GM21528 (cell line): Measurements from ENCODE around the gene ANO9.
"Not testable (repeated sequence)": the region's sequence is repeated elsewhere in the genome, so short reads cannot be mapped to it uniquely, and the experiment has no call there.

Experiments used
- ATAC-seq: cut with Tn5 transposase; IDR thresholded peaks from one replicate; pipeline ENCODE4 v1.9.1; 2021; ENCODE audit warnings: mild to moderate bottlenecking, moderate library complexity; ENCODE audit not compliant: unreplicated experiment, low FRiP score

The ANO9 gene

DNA sequence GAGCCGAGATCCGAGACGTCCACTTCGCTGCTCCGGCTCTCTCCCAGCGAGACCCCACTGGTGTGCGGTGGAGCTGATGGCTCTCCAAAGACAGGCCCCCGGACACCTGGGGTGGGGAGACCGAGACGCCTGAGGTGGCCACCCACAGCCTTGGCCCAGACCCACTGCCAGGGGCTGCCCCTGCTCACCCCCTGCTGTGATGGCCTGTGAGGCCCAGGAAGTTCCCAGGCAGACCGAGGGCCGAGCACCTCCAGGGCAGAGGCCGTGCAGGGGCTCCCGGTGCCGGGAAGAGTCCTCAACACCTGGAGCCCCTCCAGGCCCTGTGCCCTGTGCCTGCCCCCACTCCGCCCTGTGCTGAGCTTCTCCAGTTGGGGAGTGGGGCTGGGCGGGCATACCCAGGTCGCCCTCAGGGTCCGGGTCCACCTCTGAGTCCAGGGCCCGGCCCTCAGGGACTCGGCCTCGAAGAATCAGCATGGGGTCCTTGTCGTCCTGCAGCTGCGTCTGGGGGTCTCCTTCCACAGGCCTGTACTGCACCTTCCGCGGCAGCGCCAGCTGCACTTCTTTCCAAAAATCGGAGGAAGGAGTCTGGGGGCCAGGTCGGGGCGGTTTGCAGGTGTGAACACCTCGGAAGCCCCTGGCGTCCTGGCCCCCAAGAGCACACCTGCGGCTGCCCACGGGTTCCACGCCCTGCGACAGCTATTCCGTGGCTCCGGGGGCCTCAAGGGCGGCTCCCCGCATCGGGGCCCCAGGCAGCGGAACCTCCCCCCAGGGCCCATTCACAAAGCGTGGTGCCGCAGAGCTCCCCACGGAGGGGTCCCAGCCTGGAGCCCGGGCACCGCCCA, 35.6 kb downstream of the ANO9 start:
- no peak for ATAC-seq

DNA sequence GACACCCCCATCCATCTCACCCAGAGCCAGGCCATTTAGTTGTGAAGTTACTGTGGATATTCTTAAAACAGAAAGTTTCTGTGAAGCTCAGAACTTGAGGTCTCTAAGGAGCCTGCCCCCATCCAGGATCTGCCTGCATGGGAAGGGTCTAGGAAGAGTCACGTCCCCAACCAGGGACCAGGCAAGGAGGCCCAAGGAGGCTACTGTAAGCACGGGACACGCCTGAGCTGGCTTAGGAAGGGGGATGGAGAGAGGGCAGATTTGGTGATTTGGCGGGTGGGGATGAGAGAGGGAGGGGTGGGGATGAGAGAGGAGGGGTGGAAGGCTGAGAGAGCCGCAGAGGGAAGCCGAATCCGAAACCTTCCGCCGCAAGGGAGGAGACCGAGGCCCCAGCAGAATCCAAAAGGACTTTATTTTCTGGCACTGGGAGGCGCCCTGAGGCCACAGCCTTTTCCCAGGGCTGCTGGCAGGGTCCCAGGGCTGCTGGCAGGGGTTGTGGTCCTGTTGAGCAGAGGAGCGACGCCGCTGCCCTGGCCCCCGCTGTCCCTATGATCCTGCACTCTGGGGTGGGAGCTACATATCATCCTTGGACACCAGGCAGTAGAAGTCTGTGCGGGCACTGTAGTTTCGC, 36.4 kb downstream of the ANO9 start:
- ATAC-seq, result no peak

DNA sequence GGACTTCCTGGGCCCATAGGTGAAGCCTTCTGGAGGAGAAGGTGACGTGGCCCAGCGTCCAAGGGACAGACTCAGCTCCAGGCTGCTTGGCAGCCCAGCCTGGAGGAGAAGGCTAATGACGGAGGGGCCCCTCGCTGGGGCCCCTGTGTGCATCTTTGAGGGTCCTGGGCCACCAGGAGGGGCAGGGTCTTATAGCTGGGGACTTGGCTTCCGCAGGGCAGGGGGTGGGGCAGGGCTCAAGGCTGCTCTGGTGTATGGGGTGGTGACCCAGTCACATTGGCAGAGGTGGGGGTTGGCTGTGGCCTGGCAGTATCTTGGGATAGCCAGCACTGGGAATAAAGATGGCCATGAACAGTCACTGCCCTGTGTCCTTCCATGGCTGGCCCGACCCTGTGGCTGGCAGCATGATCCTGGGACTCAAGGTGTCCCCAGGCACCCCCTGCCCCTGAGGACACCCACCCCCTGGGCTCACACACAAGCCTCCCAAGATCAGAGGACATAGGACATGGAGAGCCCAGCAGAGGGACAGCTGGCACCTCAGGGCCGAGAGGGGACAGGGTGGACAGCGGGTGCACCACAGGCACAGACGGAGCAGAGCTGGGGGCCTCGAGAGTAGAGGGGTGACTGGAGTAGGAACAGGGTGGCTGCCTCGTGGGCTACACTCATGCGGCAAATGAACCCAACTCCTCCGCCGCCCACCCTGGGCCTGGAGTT, 37.1 kb downstream of the ANO9 start:
- ATAC-seq, result no peak

DNA sequence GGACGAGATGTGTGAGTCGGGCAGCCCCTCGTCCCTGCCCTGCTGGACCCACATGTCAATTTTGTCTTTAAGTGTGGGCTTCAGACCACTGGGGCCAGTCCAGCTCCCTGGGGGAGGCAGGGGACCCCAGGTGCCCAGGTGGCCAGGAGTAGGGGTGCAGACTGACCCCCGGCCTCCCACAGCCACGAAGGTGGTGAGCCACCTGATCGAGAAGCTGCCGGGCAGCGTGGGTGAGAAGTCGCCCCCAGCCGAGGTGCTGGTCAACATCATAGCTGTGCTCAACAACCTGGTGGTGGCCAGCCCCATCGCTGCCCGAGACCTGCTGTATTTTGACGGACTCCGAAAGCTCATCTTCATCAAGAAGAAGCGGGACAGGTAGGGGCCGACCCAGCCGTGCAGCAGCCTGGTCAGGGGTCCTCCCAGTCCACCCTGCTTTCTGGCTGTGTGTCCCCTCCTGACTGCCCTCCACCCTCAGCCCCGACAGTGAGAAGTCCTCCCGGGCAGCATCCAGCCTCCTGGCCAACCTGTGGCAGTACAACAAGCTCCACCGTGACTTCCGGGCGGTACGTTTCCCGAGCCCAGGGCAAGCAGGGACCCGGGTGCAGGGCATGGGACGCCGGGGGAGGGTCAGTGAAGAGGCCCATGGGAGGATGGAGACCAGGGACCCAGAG, 37.9 kb downstream of the ANO9 start:
- ATAC-seq, result no peak

DNA sequence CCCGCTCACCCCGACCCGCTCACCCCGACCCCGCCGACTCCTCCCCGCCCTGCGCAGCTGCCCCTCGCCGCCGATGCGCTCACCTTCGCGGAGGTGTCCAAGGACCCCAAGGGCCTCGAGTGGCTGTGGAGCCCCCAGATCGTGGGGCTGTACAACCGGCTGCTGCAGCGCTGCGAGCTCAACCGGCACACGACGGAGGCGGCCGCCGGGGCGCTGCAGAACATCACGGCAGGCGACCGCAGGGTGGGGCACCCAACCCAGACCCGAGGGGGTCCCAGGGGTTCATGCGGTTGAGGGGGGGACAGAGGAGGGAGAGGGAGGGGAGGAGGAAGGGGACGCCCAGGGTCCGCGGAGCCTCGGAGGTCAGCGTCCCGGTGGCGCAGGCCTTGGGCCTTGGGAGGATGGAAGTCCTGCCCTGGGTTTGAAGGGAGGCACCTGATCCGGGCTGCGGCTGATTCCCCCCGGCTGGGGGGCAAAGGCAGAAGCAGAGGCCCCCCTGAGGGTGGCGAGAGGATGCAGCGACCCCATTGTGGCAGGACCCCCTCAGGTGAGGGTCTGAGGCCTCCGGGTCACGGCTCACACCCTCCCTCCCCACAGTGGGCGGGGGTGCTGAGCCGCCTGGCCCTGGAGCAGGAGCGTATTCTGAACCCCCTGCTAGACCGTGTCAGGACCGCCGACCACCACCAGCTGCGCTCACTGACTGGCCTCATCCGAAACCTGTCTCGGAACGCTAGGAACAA, 38.6 kb downstream of the ANO9 start:
- ATAC-seq, result no peak

DNA sequence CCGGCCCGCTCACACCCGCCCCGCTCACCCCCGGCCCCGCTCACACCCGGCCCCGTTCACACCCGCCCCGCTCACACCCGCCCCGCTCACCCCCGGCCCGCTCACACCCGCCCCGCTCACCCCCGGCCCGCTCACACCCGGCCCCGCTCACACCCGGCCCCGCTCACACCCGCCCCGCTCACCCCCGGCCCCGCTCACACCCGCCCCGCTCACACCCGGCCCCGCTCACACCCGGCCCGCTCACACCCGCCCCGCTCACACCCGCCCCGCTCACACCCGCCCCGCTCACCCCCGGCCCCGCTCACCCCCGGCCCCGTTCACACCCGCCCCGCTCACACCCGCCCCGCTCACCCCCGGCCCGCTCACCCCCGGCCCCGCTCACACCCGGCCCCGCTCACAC, 40.6 kb downstream of the ANO9 start:
- not testable (repeated sequence) for ATAC-seq

DNA sequence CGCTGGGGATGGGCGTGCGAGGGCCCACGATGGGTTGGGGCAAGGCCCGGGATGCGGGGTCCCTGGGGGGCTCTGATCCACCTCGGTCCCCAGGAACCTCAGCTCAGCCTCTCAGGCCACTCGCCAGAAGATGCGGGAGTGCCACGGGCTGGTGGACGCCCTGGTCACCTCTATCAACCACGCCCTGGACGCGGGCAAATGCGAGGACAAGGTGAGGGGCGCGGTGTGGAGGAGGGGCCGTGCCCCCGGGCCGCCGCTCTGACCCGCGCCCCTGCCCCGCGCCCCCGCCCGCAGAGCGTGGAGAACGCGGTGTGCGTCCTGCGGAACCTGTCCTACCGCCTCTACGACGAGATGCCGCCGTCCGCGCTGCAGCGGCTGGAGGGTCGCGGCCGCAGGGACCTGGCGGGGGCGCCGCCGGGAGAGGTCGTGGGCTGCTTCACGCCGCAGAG, 41.5 kb downstream of the ANO9 start:
- ATAC-seq, result no peak

DNA sequence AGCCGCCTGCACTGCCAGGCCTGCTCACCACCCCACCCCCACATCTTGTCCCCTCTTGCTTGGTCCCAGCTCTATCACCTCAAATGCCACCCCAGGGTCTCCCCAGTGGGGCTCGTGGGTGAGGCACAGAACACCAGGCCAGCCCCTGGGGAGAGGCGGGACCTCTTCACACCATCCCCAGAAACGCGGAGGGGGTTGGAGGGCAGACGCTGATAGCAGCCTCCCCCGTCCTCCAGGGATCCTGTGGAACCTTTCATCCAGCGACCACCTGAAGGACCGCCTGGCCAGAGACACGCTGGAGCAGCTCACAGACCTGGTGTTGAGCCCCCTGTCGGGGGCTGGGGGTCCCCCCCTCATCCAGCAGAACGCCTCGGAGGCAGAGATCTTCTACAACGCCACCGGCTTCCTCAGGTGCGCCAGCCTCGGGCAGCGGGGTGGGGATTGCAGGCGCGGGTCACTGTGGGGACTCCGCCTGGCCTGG, 42.0 kb downstream of the ANO9 start:
- ATAC-seq, result no peak

DNA sequence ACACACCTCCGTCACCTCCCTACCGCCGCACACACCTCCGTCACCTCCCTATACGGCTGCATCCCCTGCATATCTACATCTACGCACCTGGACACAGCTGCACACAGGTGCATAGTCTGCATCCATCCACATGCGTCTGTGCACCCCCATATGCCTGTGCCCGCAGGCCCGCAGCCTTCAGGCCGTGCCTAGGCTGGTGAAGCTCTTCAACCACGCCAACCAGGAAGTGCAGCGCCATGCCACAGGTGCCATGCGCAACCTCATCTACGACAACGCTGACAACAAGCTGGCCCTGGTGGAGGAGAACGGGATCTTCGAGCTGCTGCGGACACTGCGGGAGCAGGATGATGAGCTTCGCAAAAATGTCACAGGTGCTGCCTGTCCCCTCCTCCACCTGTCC, 43.0 kb downstream of the ANO9 start:
- no peak for ATAC-seq

DNA sequence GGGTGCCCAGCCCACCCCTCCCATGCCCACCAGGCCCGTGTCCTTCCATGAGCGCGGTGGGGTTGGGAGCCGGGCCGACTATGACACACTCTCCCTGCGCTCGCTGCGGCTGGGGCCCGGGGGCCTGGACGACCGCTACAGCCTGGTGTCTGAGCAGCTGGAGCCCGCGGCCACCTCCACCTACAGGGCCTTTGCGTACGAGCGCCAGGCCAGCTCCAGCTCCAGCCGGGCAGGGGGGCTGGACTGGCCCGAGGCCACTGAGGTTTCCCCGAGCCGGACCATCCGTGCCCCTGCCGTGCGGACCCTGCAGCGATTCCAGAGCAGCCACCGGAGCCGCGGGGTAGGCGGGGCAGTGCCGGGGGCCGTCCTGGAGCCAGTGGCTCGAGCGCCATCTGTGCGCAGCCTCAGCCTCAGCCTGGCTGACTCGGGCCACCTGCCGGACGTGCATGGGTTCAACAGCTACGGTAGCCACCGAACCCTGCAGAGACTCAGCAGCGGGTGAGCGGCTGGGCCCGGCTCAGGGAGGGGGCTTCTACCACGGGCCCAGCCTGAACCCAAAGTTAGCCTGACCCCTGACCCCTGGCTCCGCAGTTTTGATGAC, 44.8 kb downstream of the ANO9 start:
- ATAC-seq, result no peak

DNA sequence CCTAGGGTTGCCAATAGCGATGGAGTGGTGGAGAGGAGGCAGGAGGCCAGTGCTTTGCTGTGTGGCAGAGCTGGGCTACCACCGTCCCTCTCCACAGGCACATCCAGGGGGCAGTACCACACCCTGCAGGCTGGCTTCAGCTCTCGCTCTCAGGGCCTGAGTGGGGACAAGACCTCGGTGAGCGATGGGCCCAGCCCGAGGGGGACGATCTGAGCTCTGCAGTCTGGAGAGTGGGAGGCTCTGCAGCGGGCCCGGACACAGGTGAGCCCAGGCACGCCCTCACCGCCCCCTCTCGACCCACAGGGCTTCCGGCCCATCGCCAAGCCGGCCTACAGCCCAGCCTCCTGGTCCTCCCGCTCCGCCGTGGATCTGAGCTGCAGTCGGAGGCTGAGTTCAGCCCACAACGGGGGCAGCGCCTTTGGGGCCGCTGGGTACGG, 45.3 kb downstream of the ANO9 start:
- no peak for ATAC-seq

DNA sequence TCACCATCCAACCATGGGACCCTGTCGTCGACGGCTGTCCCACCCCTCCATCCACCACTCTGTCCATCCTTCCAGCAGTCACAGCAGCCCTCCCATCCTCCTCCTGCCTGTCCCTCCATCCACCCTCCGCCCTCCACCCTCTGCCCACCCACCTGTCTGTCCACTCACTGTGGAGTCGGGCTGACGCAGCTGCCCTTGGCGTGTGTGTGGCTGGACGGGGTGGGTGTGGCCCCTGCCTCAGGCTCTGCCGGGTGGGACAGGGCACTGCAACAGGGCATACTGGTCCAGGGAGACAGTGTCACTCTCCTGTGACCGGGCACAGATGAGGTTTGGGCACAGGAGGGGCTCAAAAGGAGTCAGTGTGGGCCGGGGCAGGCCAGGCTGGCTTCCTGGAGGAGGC, 45.9 kb downstream of the ANO9 start:
- no peak for ATAC-seq

DNA sequence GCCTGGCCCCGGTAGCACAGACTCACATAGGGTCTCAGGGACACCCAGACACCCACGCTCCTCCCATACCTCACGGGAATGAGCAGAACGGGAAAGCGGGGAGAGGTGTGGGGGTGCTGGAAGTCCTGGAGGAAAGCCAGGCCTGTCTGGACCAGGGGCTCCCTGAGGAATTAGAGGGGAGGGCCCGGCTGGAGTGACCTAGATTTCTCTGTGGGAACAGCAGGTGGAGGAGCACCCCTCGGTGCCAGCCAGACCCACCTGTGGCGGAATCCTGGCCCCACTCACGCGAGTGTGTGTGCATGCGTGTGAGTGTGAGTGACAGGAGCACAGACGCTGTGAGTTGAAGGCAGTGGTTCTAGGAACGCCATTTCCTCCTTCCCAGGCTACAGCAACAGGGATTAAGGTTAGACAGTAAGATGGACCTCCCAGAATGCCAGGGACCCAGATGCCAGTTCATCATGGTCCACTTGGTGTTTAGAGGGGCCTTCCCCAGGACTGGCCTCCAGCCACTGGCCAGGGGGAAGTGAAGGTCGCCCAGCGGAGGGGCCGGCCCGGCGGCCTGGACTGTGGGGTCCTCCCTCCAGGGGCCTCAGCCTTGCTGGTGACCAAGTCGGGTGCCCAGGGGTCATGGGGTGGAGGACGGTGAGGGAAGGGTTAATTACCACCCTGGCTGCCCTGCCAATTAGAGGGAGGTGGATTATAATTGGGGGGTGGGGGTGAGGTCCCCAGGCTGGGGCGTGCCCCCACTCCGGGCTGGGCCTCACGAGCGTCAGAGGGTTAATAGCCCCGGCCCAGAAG, 46.8 kb downstream of the ANO9 start:
- no peak for ATAC-seq

DNA sequence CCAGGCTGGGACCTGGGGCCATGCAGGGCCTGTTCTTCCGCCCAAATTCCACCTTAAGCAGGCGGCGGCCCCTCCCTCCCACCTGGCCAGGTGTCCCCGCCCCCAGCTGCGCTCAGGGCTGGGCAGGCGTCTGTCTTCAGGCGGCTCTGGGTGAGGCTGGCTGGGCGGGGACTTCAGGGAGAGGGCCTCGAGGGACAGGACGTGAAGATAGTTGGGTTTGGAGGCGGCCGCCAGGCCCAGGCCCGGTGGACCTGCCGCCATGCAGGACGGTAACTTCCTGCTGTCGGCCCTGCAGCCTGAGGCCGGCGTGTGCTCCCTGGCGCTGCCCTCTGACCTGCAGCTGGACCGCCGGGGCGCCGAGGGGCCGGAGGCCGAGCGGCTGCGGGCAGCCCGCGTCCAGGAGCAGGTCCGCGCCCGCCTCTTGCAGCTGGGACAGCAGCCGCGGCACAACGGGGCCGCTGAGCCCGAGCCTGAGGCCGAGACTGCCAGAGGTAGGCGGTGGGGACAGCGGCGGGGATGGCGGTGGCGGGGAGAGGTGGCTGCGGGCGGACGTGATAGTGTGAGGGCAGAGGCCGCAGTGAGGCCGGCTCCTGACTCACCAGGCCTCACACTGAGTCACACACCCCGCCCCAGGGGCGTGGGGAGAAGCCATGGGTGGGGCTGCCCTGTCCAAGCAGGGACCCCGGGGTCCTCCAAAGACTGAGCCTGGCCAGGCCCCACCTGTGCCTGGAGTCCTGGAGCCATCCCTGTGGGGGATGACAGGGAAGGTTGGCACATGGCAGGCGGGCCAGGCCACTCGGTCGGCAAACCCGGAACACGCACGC, 47.6 kb downstream of the ANO9 start, which contains the start of gene PKP3:
Gene PKP3, plus strand, starts transcription at position 176 of the 824 bp plus-strand sequence. Its CDS starts 84 bp downstream, at position 260.
- ATAC-seq, result no peak

DNA sequence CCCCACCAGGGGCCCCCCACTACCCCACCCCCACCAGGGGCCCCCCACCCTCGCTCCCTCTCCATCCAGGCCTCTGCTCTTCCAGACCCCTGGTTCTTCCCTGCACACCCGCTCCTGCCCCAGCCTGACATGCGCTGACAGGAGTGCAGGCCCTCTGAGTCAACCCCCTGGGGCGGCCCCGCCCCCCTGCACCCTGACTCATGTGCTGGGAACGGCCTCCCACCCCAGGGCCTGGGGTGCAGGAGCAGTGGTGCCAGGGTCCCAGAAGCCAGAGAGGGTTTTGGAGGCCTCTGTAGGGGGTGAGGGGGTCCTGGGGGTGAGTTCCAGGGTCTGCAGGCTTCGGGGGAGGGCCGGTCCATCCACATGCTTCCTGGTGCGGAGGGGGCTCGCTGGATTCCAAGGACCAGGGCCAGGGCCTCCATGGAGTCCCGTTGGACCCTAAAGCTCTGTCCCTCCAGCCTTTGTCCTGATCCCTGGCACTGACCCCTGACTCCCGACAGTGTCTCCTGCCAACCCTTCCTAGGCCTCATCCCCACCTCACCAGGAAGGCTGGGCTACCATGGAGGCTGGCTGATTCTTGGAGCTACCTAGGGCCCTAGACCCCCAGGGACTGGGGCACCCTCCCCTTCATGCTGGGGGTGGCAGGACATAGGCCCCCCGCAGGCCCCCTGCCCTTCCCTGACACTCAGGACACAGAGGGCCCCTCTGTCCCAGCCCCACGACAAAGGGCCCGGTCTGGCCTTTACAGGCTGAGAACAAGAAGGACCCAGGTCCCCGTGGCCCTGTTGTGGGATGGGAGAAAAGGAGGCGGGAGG, 48.4 kb downstream of the ANO9 start:
- no peak for ATAC-seq

DNA sequence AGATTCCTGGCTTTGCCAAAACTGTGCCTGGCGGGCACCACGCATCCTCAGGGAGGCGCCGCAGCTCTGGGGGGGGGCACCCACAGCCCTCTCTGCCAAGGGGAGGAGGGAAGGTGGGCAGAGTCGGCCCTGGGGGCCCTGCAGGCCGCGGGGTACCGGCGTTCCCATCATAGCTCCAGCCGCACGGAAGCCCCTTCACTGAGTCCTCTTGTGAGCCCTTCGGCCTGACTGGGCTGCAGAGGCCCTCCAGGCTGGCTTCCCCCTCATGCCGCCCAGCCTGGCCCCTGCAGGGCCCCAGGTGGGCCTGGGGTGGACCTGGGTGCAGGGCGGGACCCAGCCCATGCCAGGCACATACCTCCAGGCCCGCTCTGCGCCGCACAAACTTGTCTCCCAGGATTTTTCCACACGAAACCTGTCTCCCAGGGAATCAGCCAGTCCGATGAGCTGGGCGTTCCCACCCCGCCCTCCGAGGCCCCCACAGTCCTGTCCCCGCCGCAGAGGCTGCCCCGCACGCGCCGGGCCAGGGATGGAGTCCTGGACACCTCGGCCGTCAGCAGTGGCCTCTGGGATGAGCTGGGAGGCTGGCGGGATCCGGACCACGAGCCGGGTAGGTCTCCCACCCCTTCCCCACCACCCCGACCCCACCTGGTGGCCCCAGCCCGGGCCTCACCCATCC, 49.6 kb downstream of the ANO9 start:
- ATAC-seq, result no peak
